Endothelial cell (in vitro differentiated cells): ENCODE results near the gene ZNF605. TPM values are rescaled to one million over a fixed set of nuclear protein-coding genes. Genes with fewer than 3 reads are reported as not detected.

ENCODE experiments used
- DNase-seq: peaks from one replicate; pipeline ENCODE4 v3.0.0; 2021; ENCODE audit warnings: low spot score
- H3K27ac Mint-ChIP-seq: one replicate; pipeline ENCODE4 v1.8.0; 2021; ENCODE audit warnings: mixed read lengths, inconsistent platforms; ENCODE audit not compliant: unreplicated experiment
- H3K27me3 Mint-ChIP-seq: one replicate; pipeline ENCODE4 v1.8.0; 2021; ENCODE audit warnings: mild to moderate bottlenecking, moderate library complexity, mixed read lengths, inconsistent platforms; ENCODE audit not compliant: unreplicated experiment
- H3K36me3 Mint-ChIP-seq: one replicate; pipeline ENCODE4 v1.8.0; 2021; ENCODE audit warnings: mild to moderate bottlenecking, low read depth, mixed read lengths, inconsistent platforms; ENCODE audit not compliant: unreplicated experiment
- H3K4me1 Mint-ChIP-seq: one replicate; pipeline ENCODE4 v1.8.0; 2021; ENCODE audit warnings: mild to moderate bottlenecking, mixed read lengths, inconsistent platforms; ENCODE audit not compliant: unreplicated experiment
- H3K4me3 Mint-ChIP-seq: one replicate; pipeline ENCODE4 v1.8.0; 2021; ENCODE audit warnings: mild to moderate bottlenecking, mixed read lengths, inconsistent platforms; ENCODE audit not compliant: unreplicated experiment
- H3K9me3 Mint-ChIP-seq: one replicate; pipeline ENCODE4 v1.8.0; 2021; ENCODE audit warnings: mixed read lengths, inconsistent platforms; ENCODE audit not compliant: unreplicated experiment
- CTCF ChIP-seq: fragments of 200-600 bp; sonication (generic); IDR thresholded peaks from one replicate; pipeline ENCODE4 v1.5.0; 2021; ENCODE audit warnings: antibody characterized with exemption; ENCODE audit not compliant: unreplicated experiment
- total RNA-seq: library from RNA; stranded (reverse); fragmentation: NEBNext Ultra II Directional; extraction: Animal tissue kit (Norgen Biotek cat#: 25700); gene quantifications from one replicate; pipeline ENCODE4 v1.2.1, GENCODE V29; 2021; ENCODE audit not compliant: unreplicated experiment

The ZNF605 gene
- total RNA-seq, 1 donor from 2014 or later = 8.3 TPM

- peaks cover 35% of the 10 kb centered on the region for H3K36me3 Mint-ChIP-seq
- peak; percentile 8 for DNase-seq
Measured at GRCh38 chr12:132955094-132956010, 754 bp downstream of the ZNF605 start.

GRCh38 chr12:132954471-132955048 lies 1.5 kb downstream of the ZNF605 start:
- peak overlapping the region; percentile 79 for H3K27ac Mint-ChIP-seq
- H3K4me1 Mint-ChIP-seq = peaks cover 18% of the 10 kb centered on the region

More at GRCh38 chr12:132955094-132956010, 754 bp downstream of the ZNF605 start:
- Mint-ChIP-seq H3K9me3 (peaks cover 32% of the 10 kb centered on the region), H3K4me3 (peak overlapping the region; percentile 93), H3K27me3 (peaks cover 33% of the 10 kb centered on the region), H3K27ac (peak overlapping the region; percentile 79), H3K4me1 (peaks cover 18% of the 10 kb centered on the region)
- no peak for TF ChIP-seq CTCF

GRCh38 chr12:132953771-132954170 lies 2.3 kb downstream of the ZNF605 start:
- DNase-seq = no peak
- Mint-ChIP-seq H3K36me3 (peaks cover 46% of the 10 kb centered on the region), H3K4me3 (peak overlapping the region; percentile 81), H3K9me3 (peaks cover 39% of the 10 kb centered on the region), H3K27ac (peak overlapping the region; percentile 58), H3K27me3 (peaks cover 34% of the 10 kb centered on the region), H3K4me1 (peaks cover 18% of the 10 kb centered on the region)
- no peak for TF ChIP-seq CTCF

More at GRCh38 chr12:132954471-132955048, 1.5 kb downstream of the ZNF605 start:
- H3K36me3 Mint-ChIP-seq = peaks cover 38% of the 10 kb centered on the region
- H3K9me3 Mint-ChIP-seq = peaks cover 34% of the 10 kb centered on the region
- no peak for DNase-seq
- peaks cover 34% of the 10 kb centered on the region for H3K27me3 Mint-ChIP-seq
- H3K4me3 Mint-ChIP-seq = peak overlapping the region; percentile 93
- no peak for TF ChIP-seq CTCF

- Mint-ChIP-seq H3K9me3 (peaks cover 43% of the 10 kb centered on the region), H3K4me3 (peak overlapping the region; percentile 72), H3K4me1 (peaks cover 18% of the 10 kb centered on the region), H3K27ac (no peak overlapping the region), H3K36me3 (peaks cover 53% of the 10 kb centered on the region), H3K27me3 (peaks cover 40% of the 10 kb centered on the region)
- no peak for TF ChIP-seq CTCF
- DNase-seq = no peak
Measured at GRCh38 chr12:132953163-132953425, 3.0 kb downstream of the ZNF605 start.
